GM12878 (cell line): ENCODE measurements around the gene UNG. TPM values are rescaled to one million over a fixed set of nuclear protein-coding genes. Genes with fewer than 3 reads are reported as not detected.

Experiments
- BCLAF1 ChIP-seq: fragments of 450-650 bp; IDR thresholded peaks from 2 replicates; pipeline ENCODE4 v1.6.1; 2017; ENCODE audit warnings: antibody characterized with exemption, mild to moderate bottlenecking, moderate library complexity
- BMI1 ChIP-seq: fragments of 450-650 bp; IDR thresholded peaks from 2 replicates; pipeline ENCODE4 v1.6.1; 2016; ENCODE audit warnings: mild to moderate bottlenecking, moderate library complexity, borderline replicate concordance
- CBX3 ChIP-seq: fragments of 200-600 bp; sonication (generic); IDR thresholded peaks from 2 replicates; pipeline ENCODE4 v1.6.1; 2016; ENCODE audit warnings: low read depth, borderline replicate concordance
- DPF2 ChIP-seq: fragments of 450-650 bp; IDR thresholded peaks from 2 replicates; pipeline ENCODE4 v1.6.1; 2017; ENCODE audit warnings: mild to moderate bottlenecking
- EP300 ChIP-seq, 2 experiments: fragments of 150-350 bp in 1 of 2; IDR thresholded peaks; 2 replicates each; pipeline ENCODE4 v1.6.1; 2011 to 2012; ENCODE audit warnings: low read depth in 2 of 2, low read length in 2 of 2, borderline replicate concordance in 1 of 2, improper control_type of control experiment in 1 of 2, inconsistent platforms in 1 of 2; ENCODE audit not compliant: control insufficient read depth in 1 of 2
- ESRRA ChIP-seq: IDR thresholded peaks from 2 replicates; pipeline ENCODE4 v1.6.1; 2012; ENCODE audit warnings: mild to moderate bottlenecking, low read length, improper control_type of control experiment
- FOS ChIP-seq: IDR thresholded peaks from 3 replicates; pipeline ENCODE4 v1.6.1; 2011; ENCODE audit warnings: borderline replicate concordance; ENCODE audit not compliant: insufficient read length; ENCODE audit errors: extremely low read depth
- JUNB ChIP-seq: IDR thresholded peaks from 2 replicates; pipeline ENCODE4 v1.6.1; 2016; ENCODE audit warnings: antibody characterized with exemption, mild to moderate bottlenecking
- MAX ChIP-seq: IDR thresholded peaks from 2 replicates; pipeline ENCODE4 v1.6.1; 2012; ENCODE audit warnings: low read depth, low read length, improper control_type of control experiment
- MYB ChIP-seq: fragments of 150-350 bp; IDR thresholded peaks from 2 replicates; pipeline ENCODE4 v1.6.1; 2014; ENCODE audit warnings: mild to moderate bottlenecking, low read depth, low read length, borderline replicate concordance
- NR2C2 ChIP-seq: IDR thresholded peaks from 2 replicates; pipeline ENCODE4 v1.6.1; 2011; ENCODE audit warnings: borderline replicate concordance, low read depth; ENCODE audit not compliant: control insufficient read depth, insufficient read length
- POLR2A ChIP-seq: IDR thresholded peaks from 2 replicates; pipeline ENCODE4 v1.6.1; 2011; ENCODE audit warnings: low read depth, mild to moderate bottlenecking, low read length
- RAD51 ChIP-seq: fragments of 450-650 bp; IDR thresholded peaks from 2 replicates; pipeline ENCODE4 v1.6.1; 2016; ENCODE audit warnings: moderate library complexity, mild to moderate bottlenecking, inconsistent platforms
- RCOR1 ChIP-seq: conservative IDR thresholded peaks from 2 replicates; pipeline ENCODE4 v1.6.1; 2012; ENCODE audit warnings: low read depth, low read length, improper control_type of control experiment
- RELA ChIP-seq: fragments of 450-650 bp; IDR thresholded peaks from 2 replicates; pipeline ENCODE4 v1.8.0; 2014; ENCODE audit warnings: borderline replicate concordance; ENCODE audit not compliant: partially characterized antibody
- RUNX3 ChIP-seq: IDR thresholded peaks from 2 replicates; pipeline ENCODE4 v1.6.1; 2012; ENCODE audit warnings: low read length, inconsistent platforms
- SPI1 ChIP-seq: IDR thresholded peaks from 2 replicates; pipeline ENCODE4 v1.6.1; 2011; ENCODE audit warnings: low read depth, mild to moderate bottlenecking, low read length, moderate library complexity, borderline replicate concordance; ENCODE audit not compliant: insufficient read depth
- STAT1 ChIP-seq: fragments of 450-650 bp; conservative IDR thresholded peaks from 2 replicates; pipeline ENCODE4 v1.6.1; 2014; ENCODE audit warnings: antibody characterized with exemption, mild to moderate bottlenecking
- TARDBP ChIP-seq: IDR thresholded peaks from 2 replicates; pipeline ENCODE4 v1.6.1; 2016; ENCODE audit warnings: borderline replicate concordance
- YBX1 ChIP-seq: fragments of 450-650 bp; IDR thresholded peaks from 2 replicates; pipeline ENCODE4 v1.6.1; 2016; ENCODE audit warnings: antibody characterized with exemption
- ZBED1 ChIP-seq: IDR thresholded peaks from 2 replicates; pipeline ENCODE4 v1.6.1; 2016; ENCODE audit warnings: borderline replicate concordance
- ZNF384 ChIP-seq: IDR thresholded peaks from 2 replicates; pipeline ENCODE4 v1.6.1; 2012; ENCODE audit warnings: low read depth, mild to moderate bottlenecking, low read length, improper control_type of control experiment, borderline replicate concordance
- polyA plus RNA-seq, 11 experiments: library from polyadenylated mRNA; depleted of rRNA in 4 of 11; unstranded in 6 of 11; stranded (reverse) in 5 of 11; fragments of >200 nt; fragmentation: Nextera tagmentation in 4 of 11; fragmentation: Illumina TruSeq in 1 of 11; extraction: Ambion mirVana in 4 of 11; extraction: Trizol in 1 of 11; gene quantifications; 1 replicate in 1 of 11; 2 replicates in 10 of 11; pipeline versions ENCODE4 v1.2.1 to v1.2.3, GENCODE V29; 2011 to 2016; ENCODE audit warnings: inconsistent platforms in 2 of 11, missing spikeins in 2 of 11, low read depth in 1 of 11
- total RNA-seq, 4 experiments: library from RNA; depleted of rRNA in 3 of 4; stranded (reverse); fragments of >200 nt in 3 of 4; fragmentation: Illumina TruSeq in 1 of 4; extraction: Trizol in 1 of 4; gene quantifications; 2 replicates each; pipeline versions ENCODE4 v1.2.1 to v1.2.3, GENCODE V29; 2013 to 2021
- TF ChIP-seq, protein P1 (sequence below): fragments of 450-650 bp; conservative IDR thresholded peaks from 2 replicates; pipeline ENCODE4 v1.6.1; 2017; ENCODE audit warnings: mild to moderate bottlenecking, moderate library complexity
- TF ChIP-seq, protein P2 (sequence below): fragments of 150-350 bp; IDR thresholded peaks from 2 replicates; pipeline ENCODE4 v1.6.1; 2016; ENCODE audit warnings: low read depth, low read length

Gene UNG
- total and polyA plus RNA-seq, 10 of the 15 experiments (the other 5 are each of a cell fraction or from before 2014, with no cell fraction given): 9.5 to 81.9 (median 48.2) TPM

GRCh38 chr12:109053382-109054123 is 43.8 kb upstream of the UNG start (continued):
- TF ChIP-seq BCLAF1 (no peak), CBX3 (no peak), ESRRA (no peak), POLR2A (peak; percentile 60), RUNX3 (peak; percentile 31; the same call in 1 of the 2 replicates), MAX (no peak), ZNF384 (no peak), STAT1 (no peak), TARDBP (no peak), FOS (no peak), DPF2 (no peak), RCOR1 (no peak), ZBED1 (no peak), MYB (no peak), RELA (no peak), BMI1 (no peak), EP300 (IDR thresholded peaks at IDR 0.05; ENCODE audit: borderline replicate concordance in 1 of 2, control insufficient read depth in 1 of 2, low read depth in 2 of 2, low read length in 2 of 2) (no peak), JUNB (no peak), RAD51 (peak; percentile 48; the same call in 1 of the 2 replicates), NR2C2 (no peak), SPI1 (no peak), YBX1 (no peak)
- TF ChIP-seq, protein P1, sequence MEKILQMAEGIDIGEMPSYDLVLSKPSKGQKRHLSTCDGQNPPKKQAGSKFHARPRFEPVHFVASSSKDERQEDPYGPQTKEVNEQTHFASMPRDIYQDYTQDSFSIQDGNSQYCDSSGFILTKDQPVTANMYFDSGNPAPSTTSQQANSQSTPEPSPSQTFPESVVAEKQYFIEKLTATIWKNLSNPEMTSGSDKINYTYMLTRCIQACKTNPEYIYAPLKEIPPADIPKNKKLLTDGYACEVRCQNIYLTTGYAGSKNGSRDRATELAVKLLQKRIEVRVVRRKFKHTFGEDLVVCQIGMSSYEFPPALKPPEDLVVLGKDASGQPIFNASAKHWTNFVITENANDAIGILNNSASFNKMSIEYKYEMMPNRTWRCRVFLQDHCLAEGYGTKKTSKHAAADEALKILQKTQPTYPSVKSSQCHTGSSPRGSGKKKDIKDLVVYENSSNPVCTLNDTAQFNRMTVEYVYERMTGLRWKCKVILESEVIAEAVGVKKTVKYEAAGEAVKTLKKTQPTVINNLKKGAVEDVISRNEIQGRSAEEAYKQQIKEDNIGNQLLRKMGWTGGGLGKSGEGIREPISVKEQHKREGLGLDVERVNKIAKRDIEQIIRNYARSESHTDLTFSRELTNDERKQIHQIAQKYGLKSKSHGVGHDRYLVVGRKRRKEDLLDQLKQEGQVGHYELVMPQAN: no peak
- TF ChIP-seq, protein P2, sequence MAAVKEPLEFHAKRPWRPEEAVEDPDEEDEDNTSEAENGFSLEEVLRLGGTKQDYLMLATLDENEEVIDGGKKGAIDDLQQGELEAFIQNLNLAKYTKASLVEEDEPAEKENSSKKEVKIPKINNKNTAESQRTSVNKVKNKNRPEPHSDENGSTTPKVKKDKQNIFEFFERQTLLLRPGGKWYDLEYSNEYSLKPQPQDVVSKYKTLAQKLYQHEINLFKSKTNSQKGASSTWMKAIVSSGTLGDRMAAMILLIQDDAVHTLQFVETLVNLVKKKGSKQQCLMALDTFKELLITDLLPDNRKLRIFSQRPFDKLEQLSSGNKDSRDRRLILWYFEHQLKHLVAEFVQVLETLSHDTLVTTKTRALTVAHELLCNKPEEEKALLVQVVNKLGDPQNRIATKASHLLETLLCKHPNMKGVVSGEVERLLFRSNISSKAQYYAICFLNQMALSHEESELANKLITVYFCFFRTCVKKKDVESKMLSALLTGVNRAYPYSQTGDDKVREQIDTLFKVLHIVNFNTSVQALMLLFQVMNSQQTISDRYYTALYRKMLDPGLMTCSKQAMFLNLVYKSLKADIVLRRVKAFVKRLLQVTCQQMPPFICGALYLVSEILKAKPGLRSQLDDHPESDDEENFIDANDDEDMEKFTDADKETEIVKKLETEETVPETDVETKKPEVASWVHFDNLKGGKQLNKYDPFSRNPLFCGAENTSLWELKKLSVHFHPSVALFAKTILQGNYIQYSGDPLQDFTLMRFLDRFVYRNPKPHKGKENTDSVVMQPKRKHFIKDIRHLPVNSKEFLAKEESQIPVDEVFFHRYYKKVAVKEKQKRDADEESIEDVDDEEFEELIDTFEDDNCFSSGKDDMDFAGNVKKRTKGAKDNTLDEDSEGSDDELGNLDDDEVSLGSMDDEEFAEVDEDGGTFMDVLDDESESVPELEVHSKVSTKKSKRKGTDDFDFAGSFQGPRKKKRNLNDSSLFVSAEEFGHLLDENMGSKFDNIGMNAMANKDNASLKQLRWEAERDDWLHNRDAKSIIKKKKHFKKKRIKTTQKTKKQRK: no peak
